Activated CD8-positive, alpha-beta T cell treated with anti-CD3 and anti-CD28 coated beads, Interleukin-2, amount 10 ng/mL, durations not matched to agents 7 days and 5 days (primary cell): ENCODE data around the gene SOD3. TPM values are rescaled to one million over a fixed set of nuclear protein-coding genes. Genes with fewer than 3 reads are reported as not detected.

Source experiments
- ATAC-seq: fragments of 150-1000 bp; cut with Tn5 transposase; one replicate; pipeline ENCODE4 v1.10.0; 2021; ENCODE audit warnings: moderate library complexity
- CTCF ChIA-PET: fragments of 350-600 bp; sonication (Branson Sonifier 250); formaldehyde crosslinking; loops from one replicate; lab custom pipeline; 2021; ENCODE audit warnings: antibody characterized with exemption; lab: Charles Lee
- POLR2A ChIA-PET: fragments of 350-600 bp; sonication (Branson Sonifier 250); formaldehyde crosslinking; loops from one replicate; lab custom pipeline; 2021; ENCODE audit warnings: antibody characterized with exemption; lab: Charles Lee
- DNase-seq: peaks from one replicate; pipeline ENCODE4 v3.0.0-alpha.2; 2020
- H3K27ac Mint-ChIP-seq: one replicate; pipeline ENCODE4 v1.8.0; 2021; ENCODE audit warnings: mild to moderate bottlenecking, mixed read lengths
- H3K27me3 Mint-ChIP-seq: one replicate; pipeline ENCODE4 v1.8.0; 2021; ENCODE audit warnings: low read depth, mixed read lengths
- H3K36me3 Mint-ChIP-seq: one replicate; pipeline ENCODE4 v1.8.0; 2021; ENCODE audit warnings: low read depth, mixed read lengths
- H3K4me1 Mint-ChIP-seq: one replicate; pipeline ENCODE4 v1.8.0; 2021; ENCODE audit warnings: low read depth, mixed read lengths
- H3K4me3 Mint-ChIP-seq: one replicate; pipeline ENCODE4 v1.8.0; 2021; ENCODE audit warnings: mild to moderate bottlenecking, mixed read lengths
- H3K9me3 Mint-ChIP-seq: one replicate; pipeline ENCODE4 v1.8.0; 2022; ENCODE audit warnings: mixed read lengths; ENCODE audit not compliant: insufficient read depth
- total RNA-seq, 2 experiments: library from RNA; stranded (reverse); gene quantifications; one replicate each; pipeline ENCODE4 v1.2.3, GENCODE V29; 2021

Gene SOD3
- total RNA-seq, 2 experiments from 2014 or later = not detected

GRCh38 chr4:24798036-24798610 lies 2.8 kb downstream of the SOD3 start:
- peaks cover 34% of the 10 kb centered on the region for H3K27me3 Mint-ChIP-seq
- H3K4me3 Mint-ChIP-seq = no peak overlapping the region
- CTCF ChIA-PET = no interaction called here
- H3K27ac Mint-ChIP-seq = no peak overlapping the region
- POLR2A ChIA-PET = no interaction called here
- H3K36me3 Mint-ChIP-seq = no peaks in the 10 kb centered on the region
- no peaks in the 10 kb centered on the region for H3K9me3 Mint-ChIP-seq
- ATAC-seq (no peak), DNase-seq (no peak)
- H3K4me1 Mint-ChIP-seq = no peaks in the 10 kb centered on the region

- Mint-ChIP-seq H3K4me1 (no peaks in the 10 kb centered on the region), H3K36me3 (no peaks in the 10 kb centered on the region), H3K27ac (no peak overlapping the region), H3K27me3 (peaks cover 34% of the 10 kb centered on the region), H3K4me3 (no peak overlapping the region), H3K9me3 (no peaks in the 10 kb centered on the region)
- ATAC-seq = no peak
- no peak for DNase-seq
- ChIA-PET POLR2A (no interaction called here), CTCF (no interaction called here)
These were observed 3.8 kb downstream of the SOD3 start for GRCh38 chr4:24799196-24799543.

GRCh38 chr4:24799544-24800324 lies 4.4 kb downstream of the SOD3 start:
- Mint-ChIP-seq H3K4me3 (no peak overlapping the region), H3K9me3 (no peaks in the 10 kb centered on the region), H3K27me3 (peaks cover 34% of the 10 kb centered on the region), H3K36me3 (no peaks in the 10 kb centered on the region), H3K27ac (no peak overlapping the region), H3K4me1 (no peaks in the 10 kb centered on the region)
- no peak for ATAC-seq
- DNase-seq = no peak
- POLR2A ChIA-PET = no interaction called here
- CTCF ChIA-PET = no interaction called here

GRCh38 chr4:24800325-24800895 lies 5.0 kb downstream of the SOD3 start:
- ChIA-PET POLR2A (no interaction called here), CTCF (no interaction called here)
- no peaks in the 10 kb centered on the region for H3K36me3 Mint-ChIP-seq
- H3K4me3 Mint-ChIP-seq = no peak overlapping the region
- no peaks in the 10 kb centered on the region for H3K4me1 Mint-ChIP-seq
- no peaks in the 10 kb centered on the region for H3K9me3 Mint-ChIP-seq
- no peak overlapping the region for H3K27ac Mint-ChIP-seq
- DNase-seq (no peak), ATAC-seq (no peak)
- H3K27me3 Mint-ChIP-seq = peaks cover 34% of the 10 kb centered on the region

- H3K27me3 Mint-ChIP-seq = peaks cover 34% of the 10 kb centered on the region
- no peak overlapping the region for H3K27ac Mint-ChIP-seq
- DNase-seq (no peak), ATAC-seq (no peak)
- no peaks in the 10 kb centered on the region for H3K4me1 Mint-ChIP-seq
- CTCF ChIA-PET = no interaction called here
- POLR2A ChIA-PET = no interaction called here
- no peaks in the 10 kb centered on the region for H3K9me3 Mint-ChIP-seq
- H3K36me3 Mint-ChIP-seq = no peaks in the 10 kb centered on the region
- H3K4me3 Mint-ChIP-seq = no peak overlapping the region
These were observed 5.9 kb downstream of the SOD3 start for GRCh38 chr4:24801136-24801855.

GRCh38 chr4:24802648-24803047 lies 7.3 kb downstream of the SOD3 start:
- Mint-ChIP-seq H3K4me3 (no peak overlapping the region), H3K27me3 (peaks cover 34% of the 10 kb centered on the region), H3K4me1 (no peaks in the 10 kb centered on the region), H3K9me3 (no peaks in the 10 kb centered on the region), H3K27ac (no peak overlapping the region), H3K36me3 (no peaks in the 10 kb centered on the region)
- ATAC-seq (no peak), DNase-seq (no peak)
- ChIA-PET CTCF (no interaction called here), POLR2A (no interaction called here)

GRCh38 chr4:24805067-24805466 lies 9.7 kb downstream of the SOD3 start:
- H3K27me3 Mint-ChIP-seq = peaks cover 21% of the 10 kb centered on the region
- no peaks in the 10 kb centered on the region for H3K36me3 Mint-ChIP-seq
- POLR2A ChIA-PET = no interaction called here
- no peaks in the 10 kb centered on the region for H3K4me1 Mint-ChIP-seq
- CTCF ChIA-PET = no interaction called here
- H3K9me3 Mint-ChIP-seq = no peaks in the 10 kb centered on the region
- no peak for DNase-seq
- H3K4me3 Mint-ChIP-seq = no peak overlapping the region
- H3K27ac Mint-ChIP-seq = no peak overlapping the region
- ATAC-seq = no peak

- Mint-ChIP-seq H3K4me3 (no peak overlapping the region), H3K36me3 (no peaks in the 10 kb centered on the region), H3K4me1 (no peaks in the 10 kb centered on the region), H3K27ac (no peak overlapping the region), H3K9me3 (no peaks in the 10 kb centered on the region), H3K27me3 (peaks cover 17% of the 10 kb centered on the region)
- CTCF ChIA-PET = no interaction called here
- no peak for ATAC-seq
- POLR2A ChIA-PET = no interaction called here
- no peak for DNase-seq
These were observed 10.2 kb downstream of the SOD3 start for GRCh38 chr4:24805566-24805965.

GRCh38 chr4:24806206-24806990 lies 11.0 kb downstream of the SOD3 start:
- POLR2A ChIA-PET = no interaction called here
- no peak overlapping the region for H3K4me3 Mint-ChIP-seq
- no peak for DNase-seq
- no peaks in the 10 kb centered on the region for H3K36me3 Mint-ChIP-seq
- H3K27me3 Mint-ChIP-seq = peaks cover 9% of the 10 kb centered on the region
- ATAC-seq = no peak
- no peaks in the 10 kb centered on the region for H3K9me3 Mint-ChIP-seq
- CTCF ChIA-PET = no interaction called here
- H3K27ac Mint-ChIP-seq = no peak overlapping the region
- H3K4me1 Mint-ChIP-seq = no peaks in the 10 kb centered on the region

GRCh38 chr4:24807611-24808010 lies 12.2 kb downstream of the SOD3 start:
- POLR2A ChIA-PET = interaction anchor here (0.7 kb wide), 1 partner anchor 11 kb away, joined by 3 read pairs; no protein-coding TSS in a partner anchor
- H3K4me1 Mint-ChIP-seq = no peaks in the 10 kb centered on the region

GRCh38 chr4:24808261-24808660 lies 12.9 kb downstream of the SOD3 start:
- ATAC-seq (no peak), DNase-seq (no peak)
- H3K27me3 Mint-ChIP-seq = no peaks in the 10 kb centered on the region
- ChIA-PET POLR2A (no interaction called here), CTCF (no interaction called here)
- H3K4me1 Mint-ChIP-seq = no peaks in the 10 kb centered on the region
- H3K36me3 Mint-ChIP-seq = no peaks in the 10 kb centered on the region
- H3K9me3 Mint-ChIP-seq = no peaks in the 10 kb centered on the region
- H3K4me3 Mint-ChIP-seq = no peak overlapping the region
- H3K27ac Mint-ChIP-seq = no peak overlapping the region

More at GRCh38 chr4:24807611-24808010, 12.2 kb downstream of the SOD3 start:
- ATAC-seq (no peak), DNase-seq (no peak)
- Mint-ChIP-seq H3K27me3 (peaks cover 2% of the 10 kb centered on the region), H3K4me3 (no peak overlapping the region), H3K9me3 (no peaks in the 10 kb centered on the region), H3K27ac (no peak overlapping the region), H3K36me3 (no peaks in the 10 kb centered on the region)
- CTCF ChIA-PET = no interaction called here
